DMS53 (cell line): ENCODE measurements around the gene ULBP3.

Source experiments
- DNase-seq: peaks from one replicate; lab custom pipeline; 2025; lab: John Stamatoyannopoulos, UW

The ULBP3 gene

GRCh38 chr6:150068720-150069648 is at the start of gene ULBP3:
Gene ULBP3, minus strand, starts transcription at chr6:150069121. Its CDS starts 55 bp downstream, at chr6:150069066.
- DNase-seq: peak; percentile 95

DNA sequence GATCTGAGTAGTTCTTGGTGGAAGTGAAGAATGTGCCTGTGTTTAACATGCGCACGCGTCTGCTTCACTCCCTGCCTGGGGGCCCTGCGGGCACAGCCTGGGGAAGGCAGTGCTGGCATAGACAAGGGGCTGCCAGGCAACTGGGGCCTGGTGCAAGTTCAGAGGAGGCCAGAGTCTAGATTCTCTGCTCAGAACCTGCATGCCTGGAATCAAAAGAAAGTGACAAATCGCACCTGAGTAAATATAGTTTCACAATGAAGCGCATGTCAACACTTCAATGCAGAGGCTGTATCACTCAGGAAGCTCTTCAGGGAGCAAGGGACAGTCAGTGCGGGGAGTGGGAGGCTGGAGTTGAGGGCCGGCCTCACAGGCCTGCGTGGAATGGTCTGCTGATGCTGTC is 49.7 kb upstream of the ULBP3 start:
- DNase-seq: peak; percentile 92

DNA sequence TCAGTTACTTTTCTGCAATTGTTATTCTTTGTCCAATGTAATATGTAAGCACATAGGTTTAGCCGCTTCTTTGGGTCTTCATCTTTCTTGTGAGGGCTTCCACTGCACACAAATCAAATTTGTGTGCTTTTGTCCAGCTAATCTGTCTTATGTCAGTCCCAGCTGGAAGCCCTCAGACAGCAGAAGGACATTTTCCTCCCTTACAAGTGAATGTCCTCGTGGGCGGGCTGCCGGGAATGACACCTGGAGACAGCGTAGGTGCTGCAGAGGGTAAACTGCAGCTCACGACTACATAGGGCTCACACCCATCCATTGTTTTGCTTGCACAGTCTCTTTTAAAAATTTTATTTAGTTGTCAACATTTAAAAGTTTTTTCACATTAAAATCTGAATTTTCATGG is 49.3 kb upstream of the ULBP3 start:
- peak; percentile 67 for DNase-seq

GRCh38 chr6:150116200-150116800 is 47.4 kb upstream of the ULBP3 start:
- no peak for DNase-seq

DNA sequence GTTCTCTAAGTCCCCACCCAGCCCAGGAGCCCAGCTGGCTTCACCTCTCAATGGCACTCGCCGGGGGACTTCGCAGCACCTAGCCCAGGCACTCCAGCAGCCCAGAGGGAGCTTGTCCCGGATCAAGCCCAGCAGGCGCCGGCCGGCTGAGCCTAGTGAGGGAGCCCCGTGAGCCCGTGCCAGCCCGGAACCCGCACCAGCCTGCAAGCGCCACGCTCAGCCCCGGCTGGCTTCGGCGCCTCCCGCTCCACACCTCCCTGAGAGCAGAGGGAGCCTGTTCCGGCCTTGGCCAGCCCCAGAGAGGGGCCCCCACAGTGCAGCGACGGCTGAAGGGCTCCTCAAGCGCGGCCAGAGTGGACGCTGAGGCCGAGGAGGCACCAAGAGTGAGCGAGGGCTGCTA is 46.8 kb upstream of the ULBP3 start:
- no peak for DNase-seq

- no peak for DNase-seq
Measured at GRCh38 chr6:150112233-150112632, 43.3 kb upstream of the ULBP3 start.

GRCh38 chr6:150102750-150103270 is 33.9 kb upstream of the ULBP3 start:
- no peak for DNase-seq

- DNase-seq: no peak
Measured at GRCh38 chr6:150100745-150101144, 31.8 kb upstream of the ULBP3 start.

DNA sequence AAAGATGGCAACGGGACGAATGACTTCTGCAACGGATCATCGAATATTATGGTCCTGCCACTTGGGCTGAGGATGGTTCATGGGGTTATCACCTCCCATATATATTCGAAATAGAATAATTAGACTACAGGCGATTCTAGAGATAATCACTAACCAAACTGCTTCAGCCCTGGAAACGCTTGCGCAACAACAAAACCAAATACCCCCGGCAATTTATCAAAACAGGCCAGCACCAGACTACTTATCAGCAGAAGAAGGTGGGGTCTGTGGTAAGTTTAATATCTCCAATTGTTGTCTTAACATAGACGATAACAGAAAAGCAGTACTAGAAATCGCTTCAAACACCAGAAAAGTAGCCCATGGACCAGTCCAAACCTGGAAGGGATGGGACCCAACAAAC is 31.0 kb upstream of the ULBP3 start:
- no peak for DNase-seq

DNA sequence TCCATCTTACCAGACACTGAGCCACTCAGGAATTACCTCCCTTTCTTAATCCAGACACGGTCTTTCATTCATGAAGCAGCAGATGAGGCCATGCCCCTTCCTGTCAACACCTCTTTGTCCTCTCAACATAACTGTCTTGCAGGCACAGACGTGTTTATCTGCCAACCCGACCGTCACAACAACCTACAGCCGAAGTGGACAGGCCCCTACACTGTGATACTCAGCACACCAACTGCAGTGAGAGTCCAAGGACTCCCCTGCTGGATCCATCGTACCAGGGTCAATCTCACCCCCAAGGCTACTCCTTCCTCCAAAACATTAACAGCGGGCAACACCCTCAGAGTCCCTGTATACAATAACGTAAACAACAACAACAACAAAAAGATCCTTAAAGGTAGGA is 30.6 kb upstream of the ULBP3 start:
- no peak for DNase-seq

GRCh38 chr6:150098155-150098554 is 29.2 kb upstream of the ULBP3 start:
- DNase-seq: no peak

GRCh38 chr6:150093397-150093796 is 24.5 kb upstream of the ULBP3 start:
- no peak for DNase-seq

DNA sequence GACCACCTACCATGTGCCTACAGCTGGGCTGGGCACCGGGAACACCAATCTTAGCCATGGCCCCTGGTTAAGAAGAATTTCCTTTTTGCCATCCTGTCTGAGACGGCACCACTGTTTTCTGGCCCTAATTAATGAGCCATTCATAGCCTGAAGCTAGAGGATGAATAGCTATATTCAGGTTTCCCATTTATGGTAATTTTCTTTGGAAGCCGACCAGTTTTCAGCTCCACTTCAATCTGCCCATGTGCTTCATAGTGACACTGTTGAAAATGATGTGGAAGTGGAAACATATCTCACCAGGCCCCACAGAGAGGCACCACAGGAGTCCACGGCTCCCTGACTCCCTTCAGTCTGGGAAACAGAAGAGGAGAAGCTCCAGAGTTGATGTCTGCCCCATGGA is 22.6 kb upstream of the ULBP3 start:
- DNase-seq: no peak

DNA sequence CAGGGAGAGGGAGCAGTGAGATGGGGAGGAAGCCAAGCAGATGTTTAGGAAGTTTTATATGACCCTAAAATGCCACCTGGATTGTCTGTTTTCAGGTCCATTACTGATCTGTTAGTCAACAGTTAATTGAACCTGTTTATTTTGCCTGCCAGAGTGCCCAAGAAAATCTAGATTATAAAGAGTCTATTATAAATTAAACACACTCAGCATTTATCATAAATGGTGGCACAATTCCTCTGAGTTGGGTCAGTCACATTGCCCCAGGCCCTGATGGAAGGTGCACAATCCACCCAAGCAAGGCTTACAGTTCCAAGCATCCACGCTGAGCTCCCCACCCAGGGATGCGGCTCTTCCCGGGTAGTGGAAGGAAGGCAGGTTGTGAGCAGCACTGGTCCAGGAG is 21.4 kb upstream of the ULBP3 start:
- no peak for DNase-seq

DNA sequence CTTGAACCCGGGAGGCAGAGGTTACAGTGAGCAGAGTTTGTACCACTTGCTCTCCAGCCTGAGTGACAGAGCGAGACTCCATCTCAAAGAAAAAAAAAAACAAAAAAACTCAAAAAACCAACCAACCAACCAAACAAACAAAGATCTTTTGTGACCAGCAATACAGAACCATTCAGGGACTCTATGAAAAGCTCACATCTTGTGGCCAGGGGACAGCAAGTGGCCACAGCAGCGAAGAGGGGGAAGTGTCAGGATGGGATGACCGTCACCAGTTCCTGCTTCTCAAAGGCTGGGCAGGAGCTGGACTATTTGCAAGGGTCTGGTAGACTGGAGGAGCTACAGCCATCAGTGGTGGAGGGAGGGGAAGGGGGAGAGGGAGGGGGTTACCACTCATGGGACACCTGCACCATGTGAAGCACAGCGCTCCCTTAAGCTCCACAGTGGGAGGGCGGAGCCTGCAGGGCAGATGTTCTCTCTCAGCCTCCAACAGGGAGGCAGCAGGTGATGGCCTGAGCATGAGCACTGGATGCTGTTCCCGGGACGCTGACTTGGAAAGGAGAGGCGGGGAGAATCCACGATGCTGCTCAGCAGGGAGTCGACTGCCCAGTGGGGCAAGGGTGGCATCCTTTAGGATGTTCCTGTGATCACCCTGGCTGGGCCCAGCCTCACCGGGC is 19.7 kb upstream of the ULBP3 start:
- DNase-seq: peak; percentile 74

DNA sequence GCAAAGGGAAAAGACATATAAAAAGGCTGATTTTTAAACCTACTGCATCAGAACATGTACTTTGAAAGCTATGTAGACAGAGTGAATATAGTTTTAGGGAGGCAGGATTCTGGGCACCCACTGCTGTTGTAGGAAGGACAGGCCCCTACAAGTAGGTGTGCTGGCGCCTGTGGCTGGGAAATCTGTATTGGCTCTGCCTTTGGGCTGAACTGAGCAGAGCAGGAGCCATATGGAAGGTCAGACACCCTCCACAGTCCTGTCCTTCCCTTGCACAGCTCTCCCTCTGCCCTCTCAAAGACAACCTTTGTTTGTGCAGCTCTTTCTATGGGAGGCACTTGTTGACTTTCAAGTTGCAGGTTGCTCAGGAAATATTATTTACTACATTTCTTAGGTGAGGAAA is 18.4 kb upstream of the ULBP3 start:
- peak; percentile 7 for DNase-seq

DNA sequence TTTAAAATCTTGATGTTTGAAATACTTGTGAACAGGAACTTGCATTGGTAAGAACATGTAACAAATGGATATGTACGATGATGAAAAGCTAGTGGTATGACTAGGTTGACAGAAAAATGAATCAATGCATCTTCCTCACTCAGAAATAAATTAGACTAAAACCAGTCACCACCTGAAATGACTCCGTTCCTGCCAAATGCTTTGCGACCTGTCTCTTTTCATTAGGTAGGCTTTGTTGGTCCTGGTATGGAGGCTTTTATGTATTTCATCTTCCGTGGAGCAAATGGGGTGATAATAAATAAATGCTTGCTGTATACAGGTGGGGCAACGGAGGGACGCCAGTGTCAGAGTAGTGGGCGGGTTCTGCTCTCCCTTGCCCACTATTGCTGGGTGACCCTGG is 17.1 kb upstream of the ULBP3 start:
- no peak for DNase-seq

- DNase-seq: no peak
Measured at GRCh38 chr6:150084426-150084825, 15.5 kb upstream of the ULBP3 start.

DNA sequence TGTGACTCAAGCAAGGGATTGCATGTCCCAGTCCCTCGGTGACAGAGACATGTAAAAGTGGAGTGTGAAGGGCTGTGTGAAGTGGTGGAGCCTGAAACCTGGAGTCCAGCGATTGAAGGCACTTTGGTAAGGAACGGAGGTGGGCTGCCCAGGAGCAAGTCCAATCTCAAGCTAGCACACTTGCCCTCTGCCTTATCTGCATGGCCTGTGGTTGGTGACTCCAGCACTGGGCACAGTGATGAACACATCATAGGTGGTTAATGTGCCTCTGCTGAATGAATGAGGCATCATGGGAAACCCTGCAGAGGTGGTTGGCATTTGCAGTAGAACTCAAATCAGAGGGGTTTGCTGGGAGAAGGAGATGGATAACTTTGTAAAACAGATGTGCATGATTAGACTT is 14.9 kb upstream of the ULBP3 start:
- DNase-seq: no peak

GRCh38 chr6:150081702-150082101 is 12.8 kb upstream of the ULBP3 start:
- DNase-seq: no peak

DNA sequence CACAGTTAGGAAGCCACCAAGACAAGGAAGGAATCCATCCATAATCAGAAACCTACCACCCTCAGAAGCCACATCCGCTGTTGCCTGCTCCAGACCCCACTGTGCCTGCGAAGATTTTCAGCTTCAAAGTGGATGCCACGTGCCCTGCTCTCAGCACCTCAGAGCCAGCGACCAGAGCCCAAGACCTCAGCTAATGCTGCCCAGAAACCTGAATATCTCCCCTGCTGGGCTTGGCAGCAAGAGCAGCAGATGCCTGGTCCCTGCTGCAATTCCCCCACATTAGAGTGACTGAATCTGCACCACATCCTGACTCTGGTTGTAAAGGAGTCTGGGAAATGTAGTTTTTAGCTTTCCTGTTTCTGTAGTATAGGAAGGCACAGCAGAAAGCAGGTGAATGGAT is 10.7 kb upstream of the ULBP3 start:
- DNase-seq: peak; percentile 15

DNA sequence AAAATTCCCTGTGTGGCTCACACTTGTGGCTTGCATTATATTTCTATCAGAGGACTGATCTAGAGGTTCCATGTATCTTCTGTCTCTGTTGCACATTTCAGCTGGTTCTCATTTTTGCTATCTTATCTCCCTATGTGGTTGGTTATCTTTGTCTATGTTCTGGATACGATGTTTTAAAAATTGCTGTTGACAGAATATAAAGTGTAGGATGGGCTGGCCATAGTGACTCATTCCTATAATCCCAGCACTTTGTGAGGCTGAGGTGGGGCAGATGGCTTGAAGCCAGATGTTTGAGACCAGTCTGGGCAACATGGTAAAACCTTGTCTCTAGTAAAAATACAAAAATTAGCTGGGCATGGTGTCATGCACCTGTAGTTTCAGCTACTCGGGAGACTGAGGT is 9.9 kb upstream of the ULBP3 start:
- DNase-seq: peak; percentile 3
